ENCODE data around the gene RGSL1.

The RGSL1 gene

DNA sequence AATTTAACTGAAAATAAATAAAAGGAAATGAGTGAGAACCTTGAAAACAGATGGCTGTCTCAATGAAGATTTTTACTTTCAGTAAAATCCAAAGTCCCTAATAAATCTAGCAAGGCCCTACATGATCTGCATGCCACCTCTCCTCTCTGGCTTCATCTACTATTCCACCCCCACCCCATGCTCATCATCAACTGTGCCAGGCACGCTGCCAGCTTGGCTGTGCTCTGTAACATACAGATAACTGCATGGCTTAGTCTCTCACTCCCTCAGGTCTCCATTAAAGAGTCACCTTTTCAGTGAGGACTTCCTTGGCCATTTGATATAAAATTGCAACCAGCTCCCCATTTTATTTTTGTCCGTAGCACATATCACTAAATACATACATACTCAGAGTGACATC, 26.7 kb downstream of the RGSL1 start:
- no peak overlapping the region for H3K27ac ChIP-seq
- TF ChIP-seq, protein P1, sequence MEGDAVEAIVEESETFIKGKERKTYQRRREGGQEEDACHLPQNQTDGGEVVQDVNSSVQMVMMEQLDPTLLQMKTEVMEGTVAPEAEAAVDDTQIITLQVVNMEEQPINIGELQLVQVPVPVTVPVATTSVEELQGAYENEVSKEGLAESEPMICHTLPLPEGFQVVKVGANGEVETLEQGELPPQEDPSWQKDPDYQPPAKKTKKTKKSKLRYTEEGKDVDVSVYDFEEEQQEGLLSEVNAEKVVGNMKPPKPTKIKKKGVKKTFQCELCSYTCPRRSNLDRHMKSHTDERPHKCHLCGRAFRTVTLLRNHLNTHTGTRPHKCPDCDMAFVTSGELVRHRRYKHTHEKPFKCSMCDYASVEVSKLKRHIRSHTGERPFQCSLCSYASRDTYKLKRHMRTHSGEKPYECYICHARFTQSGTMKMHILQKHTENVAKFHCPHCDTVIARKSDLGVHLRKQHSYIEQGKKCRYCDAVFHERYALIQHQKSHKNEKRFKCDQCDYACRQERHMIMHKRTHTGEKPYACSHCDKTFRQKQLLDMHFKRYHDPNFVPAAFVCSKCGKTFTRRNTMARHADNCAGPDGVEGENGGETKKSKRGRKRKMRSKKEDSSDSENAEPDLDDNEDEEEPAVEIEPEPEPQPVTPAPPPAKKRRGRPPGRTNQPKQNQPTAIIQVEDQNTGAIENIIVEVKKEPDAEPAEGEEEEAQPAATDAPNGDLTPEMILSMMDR (IDR thresholded peaks at IDR 0.05): no peak
- TF ChIP-seq ZFX (IDR thresholded peaks at IDR 0.05; ENCODE audit: borderline replicate concordance): no peak

DNA sequence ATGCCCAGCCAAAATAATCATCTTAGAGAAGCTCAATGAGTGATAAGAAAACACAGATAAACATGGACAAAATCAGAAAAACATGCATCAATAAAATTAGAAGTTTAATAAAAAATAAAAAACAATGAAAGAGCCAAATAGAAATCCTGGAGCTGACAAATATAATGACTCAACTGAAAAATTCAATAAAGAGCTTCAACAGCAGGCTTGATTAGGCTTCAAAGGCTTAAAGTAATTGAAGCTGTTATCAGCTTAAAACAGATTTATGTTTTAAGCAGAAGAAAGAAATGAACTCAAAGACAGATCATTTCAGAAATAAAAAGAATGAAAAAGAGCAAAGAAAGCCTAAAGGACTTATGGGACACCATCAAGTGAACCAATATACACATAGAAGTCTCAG, 28.3 kb downstream of the RGSL1 start:
- TF ChIP-seq ZFX (IDR thresholded peaks at IDR 0.05; ENCODE audit: borderline replicate concordance): no peak
- TF ChIP-seq, protein P1 (IDR thresholded peaks at IDR 0.05): no peak

DNA sequence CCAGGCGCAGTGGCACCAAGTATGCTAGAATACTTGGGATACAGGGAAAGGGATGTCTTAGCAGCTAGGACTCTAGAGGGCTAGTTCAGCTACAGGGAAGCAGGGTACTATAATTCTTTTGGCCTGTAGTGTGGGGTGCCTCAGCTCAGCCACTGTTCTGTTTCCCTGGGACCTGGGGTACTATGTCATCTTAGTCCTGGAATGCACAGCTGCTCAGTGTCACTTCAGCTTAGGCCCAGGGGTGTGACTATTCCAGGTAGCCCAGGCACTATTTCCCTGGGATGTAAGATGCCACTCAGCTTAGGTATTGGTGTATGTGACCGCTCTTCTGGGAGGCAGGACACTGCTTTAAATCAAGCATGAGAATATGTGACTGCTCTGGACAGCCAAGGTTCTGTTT, 34.1 kb downstream of the RGSL1 start:
- no peak for TF ChIP-seq ZFX (IDR thresholded peaks at IDR 0.05; ENCODE audit: borderline replicate concordance)
- TF ChIP-seq, protein P1 (IDR thresholded peaks at IDR 0.05): no peak

More for the DNA sequence above, 28.3 kb downstream of the RGSL1 start:
- no peak overlapping the region for H3K27ac ChIP-seq

DNA sequence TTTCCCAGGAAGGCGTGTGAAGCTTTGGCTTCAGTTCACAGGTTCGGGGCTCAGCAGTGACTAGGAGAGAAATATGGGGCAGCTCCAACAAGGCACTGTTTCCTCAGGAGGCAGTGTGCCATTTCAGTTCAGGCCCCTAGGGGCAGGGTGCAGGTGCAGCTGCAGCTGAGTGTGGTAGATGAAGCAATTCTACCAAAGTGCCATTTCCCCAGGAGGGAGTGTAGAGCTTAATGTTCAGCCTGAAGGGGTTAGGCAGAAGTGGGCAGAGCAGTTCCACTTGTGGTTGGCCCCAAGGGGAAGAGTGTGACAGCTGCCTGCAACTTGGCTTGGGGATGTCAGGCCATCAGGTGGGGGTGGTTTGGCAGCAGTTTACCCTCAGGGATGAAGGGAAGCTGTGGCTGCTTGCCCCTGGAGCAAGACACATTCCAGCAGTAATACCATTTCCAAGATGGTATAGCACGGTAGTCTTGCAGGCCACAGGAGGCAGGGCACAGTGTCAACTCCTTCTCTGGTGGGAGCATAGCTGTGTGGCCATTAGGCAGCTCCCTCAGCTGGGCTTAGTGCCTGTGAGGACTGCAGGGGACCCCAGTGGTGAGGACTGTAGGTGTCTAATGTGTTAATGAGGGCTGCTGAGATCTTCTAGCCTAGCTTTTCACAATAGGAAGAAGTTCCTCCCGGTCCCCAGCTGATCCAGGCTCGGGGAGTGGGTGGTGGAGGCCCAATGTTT, 34.7 kb downstream of the RGSL1 start:
- TF ChIP-seq, protein P1 (IDR thresholded peaks at IDR 0.05): peak; percentile 62
- TF ChIP-seq ZFX (IDR thresholded peaks at IDR 0.05; ENCODE audit: borderline replicate concordance): no peak
- no peak overlapping the region for H3K27ac ChIP-seq

More for the DNA sequence above, 34.1 kb downstream of the RGSL1 start:
- no peak overlapping the region for H3K27ac ChIP-seq

DNA sequence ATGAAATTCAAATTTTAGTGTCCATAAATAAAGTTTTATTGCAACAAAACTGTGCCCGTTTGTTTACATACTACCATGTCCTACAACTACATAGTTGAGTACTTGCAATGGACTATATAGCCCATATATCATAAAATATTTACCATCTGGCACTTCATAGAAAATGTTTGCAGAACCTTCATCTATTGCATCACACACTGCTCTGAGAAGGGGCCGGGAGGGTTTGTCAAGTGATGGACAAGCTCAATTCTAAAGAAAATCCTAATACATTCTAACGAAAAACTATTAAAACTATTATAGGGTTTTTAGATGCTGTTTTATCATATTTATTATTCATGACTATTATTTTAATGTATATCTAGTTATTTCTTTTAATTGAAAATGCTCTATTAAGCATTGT, 35.9 kb downstream of the RGSL1 start:
- no peak for TF ChIP-seq ZFX (IDR thresholded peaks at IDR 0.05; ENCODE audit: borderline replicate concordance)
- TF ChIP-seq, protein P1 (IDR thresholded peaks at IDR 0.05): no peak
- H3K27ac ChIP-seq: no peak overlapping the region

DNA sequence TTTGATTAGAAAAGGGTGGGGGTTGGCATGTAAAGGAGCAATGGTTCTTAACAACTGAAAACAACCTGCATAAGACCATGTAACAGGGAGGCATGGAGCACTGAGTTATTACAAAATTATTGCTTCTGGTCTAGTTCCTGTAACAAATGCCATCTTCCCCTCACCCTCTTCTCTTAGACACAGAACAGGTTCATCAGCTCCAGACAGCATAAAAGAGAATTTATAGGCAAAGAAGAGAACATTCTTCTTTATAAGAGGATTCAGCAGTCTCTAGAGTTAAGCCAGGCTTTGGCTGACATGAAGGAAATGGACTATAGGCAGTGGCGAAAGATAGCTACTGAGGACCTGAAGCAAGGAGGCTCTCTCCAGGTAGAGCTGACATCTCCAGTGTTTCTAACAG, 38.9 kb downstream of the RGSL1 start:
- no peak for TF ChIP-seq ZFX (IDR thresholded peaks at IDR 0.05; ENCODE audit: borderline replicate concordance)
- TF ChIP-seq, protein P1 (IDR thresholded peaks at IDR 0.05): no peak
- no peak overlapping the region for H3K27ac ChIP-seq

DNA sequence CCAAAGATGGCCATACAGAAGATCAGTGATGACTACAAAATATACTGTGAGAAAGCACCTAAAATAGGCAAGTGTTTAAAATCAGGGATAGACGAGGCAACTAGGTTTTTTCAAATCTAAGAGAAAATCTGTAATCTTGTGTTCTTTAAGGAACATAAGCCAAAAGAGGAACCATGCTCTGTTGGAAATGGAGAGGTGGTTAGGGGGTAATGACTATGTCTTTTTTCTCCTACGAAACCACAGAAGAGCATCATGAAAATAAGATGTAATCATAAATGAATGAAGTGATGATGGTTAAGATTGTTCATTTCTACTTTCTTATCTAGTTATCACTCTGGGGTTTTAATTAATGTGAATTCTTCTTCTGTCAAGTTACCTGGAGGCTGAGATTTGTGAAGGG, 43.1 kb downstream of the RGSL1 start:
- H3K27ac ChIP-seq: no peak overlapping the region
- TF ChIP-seq, protein P1 (IDR thresholded peaks at IDR 0.05): no peak
- TF ChIP-seq ZFX (IDR thresholded peaks at IDR 0.05; ENCODE audit: borderline replicate concordance): no peak
